ENCODE measurements around the gene TASOR2. TPM values are rescaled to one million over a fixed set of nuclear protein-coding genes. Genes with fewer than 3 reads are reported as not detected.

Gene TASOR2
- total and polyA plus RNA-seq, 2 donors (not counting 1 experiment from before 2014, with no cell fraction given): 12.3 to 68.6 TPM

GRCh38 chr10:5692461-5693358 is 8.1 kb downstream of the TASOR2 start:
- Histone ChIP-seq H3K36me3 (replicated peaks in 1 of 2; ENCODE audit: control extremely low read depth in 1 of 2, control insufficient read depth in 1 of 2, extremely low read depth in 1 of 2, insufficient read depth in 2 of 2, low read length in 1 of 2) (peaks cover 0 to 3% of the 10 kb centered on the region in 2 experiments), H3K79me2 (ENCODE audit: control insufficient read depth, insufficient read depth, low read length) (peaks cover 100% of the 10 kb centered on the region), H3K4me1 (ENCODE audit: control insufficient read depth in 2 of 2, insufficient read depth in 2 of 2, low read length in 2 of 2) (peaks cover 36 to 55% of the 10 kb centered on the region in 2 donors), H3K4me2 (replicated peaks; ENCODE audit: low read depth, low read length, poor library complexity, severe bottlenecking) (peak overlapping the region; percentile 96), H3K9ac (ENCODE audit: low read length) (peak overlapping the region; percentile 72), H4K20me1 (ENCODE audit: control insufficient read depth, insufficient read depth, low read length, poor library complexity, severe bottlenecking) (peaks cover 52% of the 10 kb centered on the region), H3K27me3 (replicated peaks in 1 of 4; ENCODE audit: control extremely low read depth in 1 of 4, control insufficient read depth in 3 of 4, insufficient read depth in 4 of 4, low read length in 3 of 4) (no peaks in the 10 kb centered on the region), H3K4me3 (ENCODE audit: control extremely low read depth in 1 of 5, extremely low read depth in 1 of 5, insufficient read depth in 1 of 5, low read depth in 2 of 5, low read length in 4 of 5) (peak overlapping the region; percentile 8 to 72 (median 54)), H3K9me3 (ENCODE audit: control extremely low read depth in 1 of 3, control insufficient read depth in 2 of 3, insufficient read depth in 1 of 3, low read length in 2 of 3) (no peaks in the 10 kb centered on the region), H3K27ac (ENCODE audit: low read length in 2 of 2) (peak overlapping the region; percentile 40 to 78), H2AFZ (ENCODE audit: insufficient read depth, low read depth, low read length, poor library complexity, severe bottlenecking) (peak overlapping the region; percentile 66)
- POLR2A ChIA-PET: interaction anchor here (0.6 to 1.5 kb wide), 3 partner anchors 8 to 87 kb away, joined by 3 to 11 read pairs (median 4); partner anchors contain the start of gene TASOR2
- H3K27ac Mint-ChIP-seq: peak overlapping the region; percentile 88
- H3K4me3 Mint-ChIP-seq: peak overlapping the region; percentile 92
- intact Hi-C loops (cut with micrococcal nuclease): loop anchor here (2.0 kb wide), 1 partner anchor 14 kb away; no protein-coding TSS in a partner anchor
- TF ChIP-seq EZH2 (IDR thresholded peaks at IDR 0.05; ENCODE audit: borderline replicate concordance, insufficient read depth, low read depth, low read length, poor library complexity, severe bottlenecking) (no peak), CTCF (IDR thresholded peaks at IDR 0.05) (no peak)
- H3K27me3 Mint-ChIP-seq: no peaks in the 10 kb centered on the region
- CTCF ChIA-PET: interaction anchor here (0.5 to 1.9 kb wide), 9 partner anchors 12 to 198 kb away, joined by 3 to 7 read pairs (median 4); partner anchors contain the start of gene FBH1
- H3K9me3 Mint-ChIP-seq (ENCODE audit: insufficient read depth): no peaks in the 10 kb centered on the region
- H3K4me1 Mint-ChIP-seq: peaks cover 65% of the 10 kb centered on the region
- ATAC-seq (ENCODE audit: low read depth) (peak; percentile 90), DNase-seq (peak; percentile 83)
- WGBS (ENCODE audit: insufficient coverage): 8% methylated on average over 44 of the region's 49 CpGs

GRCh38 chr10:5694573-5694972 is 9.9 kb downstream of the TASOR2 start:
- no peaks in the 10 kb centered on the region for H3K9me3 Mint-ChIP-seq (ENCODE audit: insufficient read depth)
- WGBS (ENCODE audit: insufficient coverage): no CpG with 5 or more reads among the region's 1 CpG
- peaks cover 46% of the 10 kb centered on the region for H4K20me1 ChIP-seq (ENCODE audit: control insufficient read depth, insufficient read depth, low read length, poor library complexity, severe bottlenecking)
- no peak overlapping the region for H3K27ac Mint-ChIP-seq
- H3K27ac ChIP-seq (ENCODE audit: low read length in 2 of 2): no peak overlapping the region
- ChIA-PET CTCF (interaction anchor here (1.0 kb wide), 1 partner anchor 10 kb away, joined by 4 read pairs; the partner anchor contains the start of gene TASOR2), POLR2A (no interaction called here)
- H3K4me3 Mint-ChIP-seq: no peak overlapping the region
- TF ChIP-seq EZH2 (IDR thresholded peaks at IDR 0.05; ENCODE audit: borderline replicate concordance, insufficient read depth, low read depth, low read length, poor library complexity, severe bottlenecking) (no peak), CTCF (IDR thresholded peaks at IDR 0.05) (no peak)
- H3K4me1 Mint-ChIP-seq: peaks cover 62% of the 10 kb centered on the region
- H3K9ac ChIP-seq (ENCODE audit: low read length): no peak overlapping the region
- peaks cover 100% of the 10 kb centered on the region for H3K79me2 ChIP-seq (ENCODE audit: control insufficient read depth, insufficient read depth, low read length)
- H3K27me3 ChIP-seq (replicated peaks in 1 of 4; ENCODE audit: control extremely low read depth in 1 of 4, control insufficient read depth in 3 of 4, insufficient read depth in 4 of 4, low read length in 3 of 4): no peaks in the 10 kb centered on the region
- no peak overlapping the region for H3K4me3 ChIP-seq (ENCODE audit: control extremely low read depth in 1 of 5, extremely low read depth in 1 of 5, insufficient read depth in 1 of 5, low read depth in 2 of 5, low read length in 4 of 5)
- H3K4me2 ChIP-seq (replicated peaks; ENCODE audit: low read depth, low read length, poor library complexity, severe bottlenecking): peak overlapping the region; percentile 25
- H3K27me3 Mint-ChIP-seq: no peaks in the 10 kb centered on the region
- intact Hi-C loops (cut with micrococcal nuclease): no loop called here
- DNase-seq (no peak), ATAC-seq (ENCODE audit: low read depth) (no peak)
- no peak overlapping the region for H2AFZ ChIP-seq (ENCODE audit: insufficient read depth, low read depth, low read length, poor library complexity, severe bottlenecking)
- H3K9me3 ChIP-seq (ENCODE audit: control extremely low read depth in 1 of 3, control insufficient read depth in 2 of 3, insufficient read depth in 1 of 3, low read length in 2 of 3): no peaks in the 10 kb centered on the region
- H3K4me1 ChIP-seq (ENCODE audit: control insufficient read depth in 2 of 2, insufficient read depth in 2 of 2, low read length in 2 of 2): peaks cover 32 to 51% of the 10 kb centered on the region in 2 donors
- H3K36me3 ChIP-seq (replicated peaks in 1 of 2; ENCODE audit: control extremely low read depth in 1 of 2, control insufficient read depth in 1 of 2, extremely low read depth in 1 of 2, insufficient read depth in 2 of 2, low read length in 1 of 2): no peaks in the 10 kb centered on the region

Data from B cell (primary cell).